Neural cell (in vitro differentiated cells): ENCODE results near the gene CD2. TPM values are rescaled to one million over a fixed set of nuclear protein-coding genes. Genes with fewer than 3 reads are reported as not detected.

Experiments
- H2AFZ ChIP-seq: fragments of 200-600, 300-800 bp; sonication (generic), shearing (Covaris generic); 2 replicates; pipeline ENCODE4 v1.6.0; 2014; ENCODE audit warnings: low read depth, mild to moderate bottlenecking, antibody characterized with exemption, low read length, moderate library complexity
- H3F3A ChIP-seq: fragments of 200-600 bp; shearing (Covaris generic); 2 replicates; pipeline ENCODE4 v1.6.1; 2016; ENCODE audit warnings: mild to moderate bottlenecking, moderate library complexity, mixed read lengths, antibody characterized with exemption, low read length; ENCODE audit not compliant: insufficient read depth, poor library complexity, severe bottlenecking
- H3K27ac ChIP-seq: fragments of 200-600, 300-800 bp; sonication (generic), shearing (Covaris generic); 2 replicates; pipeline ENCODE4 v1.5.1; 2014; ENCODE audit warnings: mild to moderate bottlenecking, low read length, moderate library complexity
- H3K27me3 ChIP-seq: fragments of 300-800, 200-600 bp; sonication (generic), shearing (Covaris generic); 2 replicates; pipeline ENCODE4 v1.6.0; 2014; ENCODE audit warnings: mild to moderate bottlenecking, low read depth, low read length, moderate library complexity; ENCODE audit not compliant: insufficient read depth
- H3K36me3 ChIP-seq: fragments of 300-800, 200-600 bp; sonication (generic), shearing (Covaris generic); 2 replicates; pipeline ENCODE4 v1.5.1; 2014; ENCODE audit warnings: mild to moderate bottlenecking, antibody characterized with exemption, low read length, moderate library complexity; ENCODE audit not compliant: insufficient read depth
- H3K4me2 ChIP-seq: fragments of 300-800, 200-600 bp; sonication (generic), shearing (Covaris generic); 2 replicates; pipeline ENCODE4 v1.6.0; 2014; ENCODE audit warnings: mild to moderate bottlenecking, low read length
- H3K4me3 ChIP-seq: fragments of 300-800, 200-600 bp; sonication (generic), shearing (Covaris generic); 2 replicates; pipeline ENCODE4 v1.5.1; 2014; ENCODE audit warnings: mild to moderate bottlenecking, low read length, moderate library complexity
- H3K79me2 ChIP-seq: fragments of 200-600 bp; shearing (Covaris generic); replicated peaks from 2 replicates; pipeline ENCODE4 v1.6.0; 2014; ENCODE audit warnings: mild to moderate bottlenecking, low read length, moderate library complexity; ENCODE audit not compliant: insufficient read depth
- H3K9ac ChIP-seq: fragments of 300-800, 200-600 bp; sonication (generic), shearing (Covaris generic); 2 replicates; pipeline ENCODE4 v1.6.1; 2016; ENCODE audit warnings: mild to moderate bottlenecking, low read length, mixed read lengths
- H3K9me2 ChIP-seq: fragments of 200-600 bp; shearing (Covaris generic); 2 replicates; pipeline ENCODE4 v1.6.1; 2016; ENCODE audit warnings: mild to moderate bottlenecking, low read length, mixed read lengths; ENCODE audit not compliant: insufficient read depth
- H3K9me3 ChIP-seq: fragments of 200-600, 300-800 bp; sonication (generic), shearing (Covaris generic); 2 replicates; pipeline ENCODE4 v1.6.1; 2016; ENCODE audit warnings: mild to moderate bottlenecking, mixed run types, low read length, moderate library complexity, mixed read lengths
- H4K20me1 ChIP-seq: fragments of 200-600 bp; shearing (Covaris generic); 2 replicates; pipeline ENCODE4 v1.6.1; 2016; ENCODE audit warnings: mild to moderate bottlenecking, mixed run types; ENCODE audit not compliant: insufficient read depth
- EP300 ChIP-seq: fragments of 450-650 bp; conservative IDR thresholded peaks from 2 replicates; pipeline ENCODE4 v1.6.1; 2014; ENCODE audit warnings: antibody characterized with exemption, mild to moderate bottlenecking, moderate library complexity; ENCODE audit not compliant: poor library complexity, severe bottlenecking
- EZH2 ChIP-seq: fragments of 200-600, 300-800 bp; shearing (Covaris generic), sonication (generic); IDR thresholded peaks from 2 replicates; pipeline ENCODE4 v1.6.1; 2014; ENCODE audit warnings: antibody characterized with exemption, low read length, borderline replicate concordance, mild to moderate bottlenecking; ENCODE audit not compliant: insufficient read depth, poor library complexity, severe bottlenecking
- MXI1 ChIP-seq: fragments of 450-650 bp; conservative IDR thresholded peaks from 2 replicates; pipeline ENCODE4 v1.6.1; 2014; ENCODE audit warnings: antibody characterized with exemption, mild to moderate bottlenecking; ENCODE audit not compliant: poor library complexity, severe bottlenecking
- POLR2AphosphoS5 ChIP-seq: IDR thresholded peaks from 2 replicates; pipeline ENCODE4 v1.6.1; 2012
- RAD21 ChIP-seq: fragments of 450-650 bp; conservative IDR thresholded peaks from 2 replicates; pipeline ENCODE4 v1.6.1; 2014; ENCODE audit warnings: antibody characterized with exemption, mild to moderate bottlenecking, moderate library complexity
- SMC3 ChIP-seq: fragments of 450-650 bp; conservative IDR thresholded peaks from 2 replicates; pipeline ENCODE4 v1.6.1; 2014; ENCODE audit warnings: antibody characterized with exemption, mild to moderate bottlenecking, moderate library complexity; ENCODE audit not compliant: poor library complexity
- TAF1 ChIP-seq: IDR thresholded peaks from 2 replicates; pipeline ENCODE4 v1.6.1; 2012; ENCODE audit warnings: low read depth
- polyA plus RNA-seq: library from polyadenylated mRNA; depleted of rRNA; stranded (reverse); fragments of >200 nt; gene quantifications from 2 replicates; pipeline ENCODE4 v1.2.3, GENCODE V29; 2014
- TF ChIP-seq, protein P1 (sequence below): IDR thresholded peaks from 2 replicates; pipeline ENCODE4 v1.6.1; 2012; ENCODE audit warnings: borderline replicate concordance
- TF ChIP-seq, protein P2 (sequence below): fragments of 450-650 bp; IDR thresholded peaks from 2 replicates; pipeline ENCODE4 v1.5.1; 2014; ENCODE audit warnings: antibody characterized with exemption, mild to moderate bottlenecking, moderate library complexity; ENCODE audit not compliant: poor library complexity, severe bottlenecking

CD2 gene
- polyA plus RNA-seq, 1 donor from 2014 or later = not detected

- Histone ChIP-seq H3K4me3 (no peak overlapping the region), H3K36me3 (no peaks in the 10 kb centered on the region), H2AFZ (no peak overlapping the region), H3K27ac (no peak overlapping the region), H3K79me2 (no peaks in the 10 kb centered on the region), H3K27me3 (no peaks in the 10 kb centered on the region), H4K20me1 (no peaks in the 10 kb centered on the region), H3K9ac (no peak overlapping the region), H3K9me2 (no peaks in the 10 kb centered on the region), H3K4me2 (no peak overlapping the region), H3K9me3 (no peaks in the 10 kb centered on the region), H3F3A (no peaks in the 10 kb centered on the region)
- no peak for TF ChIP-seq EP300
- TF ChIP-seq RAD21 = no peak
- no peak for TF ChIP-seq POLR2AphosphoS5
- no peak for TF ChIP-seq EZH2
- TF ChIP-seq, protein P1, sequence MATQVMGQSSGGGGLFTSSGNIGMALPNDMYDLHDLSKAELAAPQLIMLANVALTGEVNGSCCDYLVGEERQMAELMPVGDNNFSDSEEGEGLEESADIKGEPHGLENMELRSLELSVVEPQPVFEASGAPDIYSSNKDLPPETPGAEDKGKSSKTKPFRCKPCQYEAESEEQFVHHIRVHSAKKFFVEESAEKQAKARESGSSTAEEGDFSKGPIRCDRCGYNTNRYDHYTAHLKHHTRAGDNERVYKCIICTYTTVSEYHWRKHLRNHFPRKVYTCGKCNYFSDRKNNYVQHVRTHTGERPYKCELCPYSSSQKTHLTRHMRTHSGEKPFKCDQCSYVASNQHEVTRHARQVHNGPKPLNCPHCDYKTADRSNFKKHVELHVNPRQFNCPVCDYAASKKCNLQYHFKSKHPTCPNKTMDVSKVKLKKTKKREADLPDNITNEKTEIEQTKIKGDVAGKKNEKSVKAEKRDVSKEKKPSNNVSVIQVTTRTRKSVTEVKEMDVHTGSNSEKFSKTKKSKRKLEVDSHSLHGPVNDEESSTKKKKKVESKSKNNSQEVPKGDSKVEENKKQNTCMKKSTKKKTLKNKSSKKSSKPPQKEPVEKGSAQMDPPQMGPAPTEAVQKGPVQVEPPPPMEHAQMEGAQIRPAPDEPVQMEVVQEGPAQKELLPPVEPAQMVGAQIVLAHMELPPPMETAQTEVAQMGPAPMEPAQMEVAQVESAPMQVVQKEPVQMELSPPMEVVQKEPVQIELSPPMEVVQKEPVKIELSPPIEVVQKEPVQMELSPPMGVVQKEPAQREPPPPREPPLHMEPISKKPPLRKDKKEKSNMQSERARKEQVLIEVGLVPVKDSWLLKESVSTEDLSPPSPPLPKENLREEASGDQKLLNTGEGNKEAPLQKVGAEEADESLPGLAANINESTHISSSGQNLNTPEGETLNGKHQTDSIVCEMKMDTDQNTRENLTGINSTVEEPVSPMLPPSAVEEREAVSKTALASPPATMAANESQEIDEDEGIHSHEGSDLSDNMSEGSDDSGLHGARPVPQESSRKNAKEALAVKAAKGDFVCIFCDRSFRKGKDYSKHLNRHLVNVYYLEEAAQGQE = no peak
These were observed 36.9 kb upstream of the CD2 start for GRCh38 chr1:116717318-116717717.

DNA sequence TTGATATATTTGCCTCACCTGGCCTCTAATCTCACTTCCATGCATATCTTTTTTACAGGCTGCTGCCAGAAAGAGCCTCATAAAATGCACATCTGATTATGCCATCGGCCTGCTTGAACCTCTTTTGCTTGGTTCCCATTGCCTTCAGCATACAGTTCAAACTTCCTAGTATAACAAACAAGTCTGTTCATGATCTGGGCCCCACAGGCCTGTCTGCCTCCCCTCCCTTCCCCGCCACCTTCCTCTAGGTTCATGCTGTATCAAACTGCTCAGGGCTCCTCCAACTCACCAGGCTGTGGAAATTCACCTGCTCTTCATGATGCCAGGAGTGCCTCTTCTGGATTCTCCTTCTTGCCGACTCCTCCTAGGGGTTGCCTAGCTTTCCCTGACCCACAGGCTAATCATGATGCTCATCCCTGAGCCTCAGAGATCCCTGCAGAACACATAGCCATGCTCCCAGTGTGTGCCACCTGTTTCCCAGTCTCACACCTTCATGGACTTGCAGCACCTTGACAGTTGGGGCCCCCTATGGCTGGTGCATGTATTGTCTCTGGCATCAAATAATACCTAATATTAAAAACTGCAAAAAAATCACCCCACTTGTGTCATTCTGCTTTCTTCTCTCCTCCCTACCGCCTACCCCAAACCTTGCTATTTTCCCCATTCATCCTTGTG is 33.7 kb upstream of the CD2 start:
- no peaks in the 10 kb centered on the region for H3F3A ChIP-seq
- H3K27ac ChIP-seq = no peak overlapping the region
- H3K9me2 ChIP-seq = no peaks in the 10 kb centered on the region
- TF ChIP-seq EZH2 (no peak), TAF1 (no peak), SMC3 (no peak), POLR2AphosphoS5 (no peak), RAD21 (no peak), MXI1 (no peak), EP300 (no peak)
- TF ChIP-seq, protein P2, sequence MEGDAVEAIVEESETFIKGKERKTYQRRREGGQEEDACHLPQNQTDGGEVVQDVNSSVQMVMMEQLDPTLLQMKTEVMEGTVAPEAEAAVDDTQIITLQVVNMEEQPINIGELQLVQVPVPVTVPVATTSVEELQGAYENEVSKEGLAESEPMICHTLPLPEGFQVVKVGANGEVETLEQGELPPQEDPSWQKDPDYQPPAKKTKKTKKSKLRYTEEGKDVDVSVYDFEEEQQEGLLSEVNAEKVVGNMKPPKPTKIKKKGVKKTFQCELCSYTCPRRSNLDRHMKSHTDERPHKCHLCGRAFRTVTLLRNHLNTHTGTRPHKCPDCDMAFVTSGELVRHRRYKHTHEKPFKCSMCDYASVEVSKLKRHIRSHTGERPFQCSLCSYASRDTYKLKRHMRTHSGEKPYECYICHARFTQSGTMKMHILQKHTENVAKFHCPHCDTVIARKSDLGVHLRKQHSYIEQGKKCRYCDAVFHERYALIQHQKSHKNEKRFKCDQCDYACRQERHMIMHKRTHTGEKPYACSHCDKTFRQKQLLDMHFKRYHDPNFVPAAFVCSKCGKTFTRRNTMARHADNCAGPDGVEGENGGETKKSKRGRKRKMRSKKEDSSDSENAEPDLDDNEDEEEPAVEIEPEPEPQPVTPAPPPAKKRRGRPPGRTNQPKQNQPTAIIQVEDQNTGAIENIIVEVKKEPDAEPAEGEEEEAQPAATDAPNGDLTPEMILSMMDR = no peak
- TF ChIP-seq, protein P1 = no peak
- H3K9ac ChIP-seq = no peak overlapping the region
- H2AFZ ChIP-seq = no peak overlapping the region
- H3K4me3 ChIP-seq = no peak overlapping the region
- no peaks in the 10 kb centered on the region for H3K9me3 ChIP-seq
- no peaks in the 10 kb centered on the region for H3K27me3 ChIP-seq
- H3K79me2 ChIP-seq = no peaks in the 10 kb centered on the region
- no peak overlapping the region for H3K4me2 ChIP-seq
- H3K36me3 ChIP-seq = no peaks in the 10 kb centered on the region
- no peaks in the 10 kb centered on the region for H4K20me1 ChIP-seq
